ENCODE measurements around the gene SMPD3. TPM values are rescaled to one million over a fixed set of nuclear protein-coding genes. Genes with fewer than 3 reads are reported as not detected.

SMPD3 gene
- total RNA-seq, 1 experiment from 2014 or later = 0.70 TPM

- H3K27ac Mint-ChIP-seq = peak overlapping the region in 1 of 3 experiments; percentile 53; a peak in 2 of 7 replicates
Measured at GRCh38 chr16:68347605-68348004, 100.7 kb downstream of the SMPD3 start.

More at GRCh38 chr16:68347605-68348004, 100.7 kb downstream of the SMPD3 start:
- Histone ChIP-seq H3K9me3 (ENCODE audit: control insufficient read depth, low read depth, low read length) (no peaks in the 10 kb centered on the region), H3K27ac (ENCODE audit: insufficient read length, low read depth, low read length) (no peak overlapping the region), H2AFZ (ENCODE audit: low read length) (no peak overlapping the region), H3K9ac (ENCODE audit: extremely low read depth, insufficient read length, low read length) (no peak overlapping the region), H4K20me1 (ENCODE audit: control insufficient read depth, insufficient read depth, insufficient read length) (peaks cover 3% of the 10 kb centered on the region), H3K4ac (ENCODE audit: low read depth, low read length) (no peak overlapping the region), H2BK20ac (ENCODE audit: low read depth, low read length, poor library complexity, severe bottlenecking) (no peak overlapping the region), H4K91ac (ENCODE audit: insufficient read length, low read depth, low read length) (no peak overlapping the region), H3K14ac (ENCODE audit: insufficient read depth, low read length) (no peak overlapping the region), H4K8ac (replicated peaks; ENCODE audit: insufficient read length, low read depth, low read length) (no peak overlapping the region), H3K27me3 (ENCODE audit: insufficient read depth, low read length) (no peaks in the 10 kb centered on the region), H3K4me1 (ENCODE audit: insufficient read depth, low read length) (no peaks in the 10 kb centered on the region), H3K23ac (ENCODE audit: insufficient read length, low read depth, low read length) (no peak overlapping the region), H3K79me1 (ENCODE audit: insufficient read depth, low read depth, low read length, poor library complexity, severe bottlenecking) (no peaks in the 10 kb centered on the region), H2BK120ac (ENCODE audit: low read depth, low read length, poor library complexity, severe bottlenecking) (no peak overlapping the region), H3K18ac (ENCODE audit: insufficient read length, low read depth, low read length) (no peak overlapping the region), H3K79me2 (ENCODE audit: insufficient read depth, low read length) (no peaks in the 10 kb centered on the region), H3K4me2 (ENCODE audit: insufficient read depth, insufficient read length, low read length) (no peak overlapping the region), H3K56ac (ENCODE audit: insufficient read length, low read depth, low read length) (no peak overlapping the region), H2BK12ac (ENCODE audit: insufficient read length, low read depth, low read length) (no peak overlapping the region), H2BK15ac (ENCODE audit: low read depth, low read length) (no peak overlapping the region), H2AK5ac (ENCODE audit: insufficient read length, low read length) (no peak overlapping the region), H3K23me2 (ENCODE audit: insufficient read length, low read depth, low read length, poor library complexity, severe bottlenecking) (no peaks in the 10 kb centered on the region), H3T11ph (ENCODE audit: low read length) (no peak overlapping the region), H4K5ac (ENCODE audit: insufficient read length, low read depth, low read length) (no peak overlapping the region), H2BK5ac (ENCODE audit: insufficient read length, low read length) (no peak overlapping the region)
- Mint-ChIP-seq H3K4me1 (peaks cover 1 to 4% of the 10 kb centered on the region in 2 experiments), H3K36me3 (ENCODE audit: insufficient read depth in 1 of 3, low read depth in 3 of 3) (peaks cover 21 to 78% (median 71%) of the 10 kb centered on the region in 3 experiments; a peak in 6 of 7 replicates), H3K27me3 (ENCODE audit: low read depth) (no peaks in the 10 kb centered on the region), H3K4me3 (no peak overlapping the region), H3K9me3 (no peaks in the 10 kb centered on the region; a peak in 1 of 5 replicates)
- no peak for DNase-seq
- WGBS (ENCODE audit: extremely low coverage, insufficient read length, low lambda C conversion rate) = no CpG with 5 or more reads among the region's 4 CpGs
- TF ChIP-seq CTCF (conservative IDR thresholded peaks at IDR 0.05) = no peak
